SK-N-SH (cell line): Measurements from ENCODE around the gene ARL5C. TPM values are rescaled to one million over a fixed set of nuclear protein-coding genes. Genes with fewer than 3 reads are reported as not detected.

ENCODE experiments used
- CTCF ChIA-PET: fragments of 300-600, 350-600 bp; formaldehyde crosslinking; extraction: SDS; loops from one replicate; lab custom pipeline; 2021; lab: Yijun Ruan, JAX
- POLR2A ChIA-PET: fragments of 350-600 bp; sonication (Branson Sonifier 250); formaldehyde crosslinking; extraction: SDS; loops from one replicate; lab custom pipeline; 2020; ENCODE audit warnings: antibody characterized with exemption, inconsistent platforms; lab: Yijun Ruan, JAX
- DNase-seq: peaks from one replicate; pipeline ENCODE4 v3.0.0; 2012
- H2AFZ ChIP-seq: fragments of 200-600 bp; sonication (generic); 2 replicates; pipeline ENCODE4 v1.8.1; 2016; ENCODE audit warnings: antibody characterized with exemption, mild to moderate bottlenecking, low read depth
- H3F3A ChIP-seq: fragments of 200-600 bp; sonication (generic); replicated peaks from 2 replicates; pipeline ENCODE3; 2016; ENCODE audit warnings: antibody characterized with exemption, mild to moderate bottlenecking; ENCODE audit not compliant: insufficient read depth
- H3K27ac ChIP-seq, 2 experiments: fragments of 200-500 bp in 1 of 2; fragments of 200-600 bp in 1 of 2; sonication (Bioruptor generic) in 1 of 2; sonication (generic), shearing (Covaris generic) in 1 of 2; 2 replicates each; pipeline versions ENCODE4 v1.5.1 to v1.6.1; 2014 to 2016; ENCODE audit warnings: low read depth in 2 of 2, inconsistent platforms in 1 of 2, low read length in 1 of 2, mild to moderate bottlenecking in 1 of 2, mixed read lengths in 1 of 2
- H3K27me3 ChIP-seq: fragments of 200-600 bp; sonication (generic), shearing (Covaris generic); 2 replicates; pipeline ENCODE4 v1.6.1; 2016; ENCODE audit warnings: mixed run types; ENCODE audit not compliant: insufficient read depth
- H3K36me3 ChIP-seq, 2 experiments: fragments of 200-500 bp in 1 of 2; fragments of 200-600 bp in 1 of 2; sonication (Bioruptor generic) in 1 of 2; sonication (generic) in 1 of 2; replicated peaks in 1 of 2; 2 replicates each; pipeline versions ENCODE3 to v1.5.1; 2014 to 2016; ENCODE audit warnings: low read length in 1 of 2, mild to moderate bottlenecking in 1 of 2; ENCODE audit not compliant: insufficient read depth in 2 of 2, control insufficient read depth in 1 of 2
- H3K4me1 ChIP-seq, 2 experiments: fragments of 200-500 bp in 1 of 2; fragments of 200-600 bp in 1 of 2; sonication (Bioruptor generic) in 1 of 2; sonication (generic), shearing (Covaris generic) in 1 of 2; 2 replicates each; pipeline versions ENCODE4 v1.5.1 to v1.6.1; 2014 to 2016; ENCODE audit warnings: low read depth in 1 of 2, low read length in 1 of 2, mixed run types in 1 of 2; ENCODE audit not compliant: insufficient read depth in 2 of 2, control insufficient read depth in 1 of 2
- H3K4me2 ChIP-seq: fragments of 200-600 bp; sonication (generic), shearing (Covaris generic); 2 replicates; pipeline ENCODE4 v1.6.1; 2017; ENCODE audit warnings: mixed run types
- H3K4me3 ChIP-seq, 2 experiments: fragments of 200-500 bp in 1 of 2; fragments of 200-600 bp in 1 of 2; sonication (Bioruptor generic) in 1 of 2; sonication (generic), shearing (Covaris generic) in 1 of 2; 2 replicates each; pipeline versions ENCODE4 v1.5.1 to v1.8.1; 2014 to 2016; ENCODE audit warnings: low read depth in 2 of 2, inconsistent platforms in 1 of 2, low read length in 1 of 2, mild to moderate bottlenecking in 1 of 2, mixed read lengths in 1 of 2, moderate library complexity in 1 of 2
- H3K79me2 ChIP-seq: fragments of 200-600 bp; sonication (generic); 2 replicates; pipeline ENCODE4 v1.8.1; 2017; ENCODE audit warnings: mild to moderate bottlenecking; ENCODE audit not compliant: insufficient read depth
- H3K9ac ChIP-seq: fragments of 200-600 bp; sonication (generic); 2 replicates; pipeline ENCODE4 v1.6.1; 2017; ENCODE audit warnings: mixed run types
- H3K9me2 ChIP-seq: fragments of 200-600 bp; sonication (generic); 2 replicates; pipeline ENCODE4 v1.6.1; 2017; ENCODE audit warnings: mixed run types
- H3K9me3 ChIP-seq: fragments of 200-600 bp; sonication (generic); 2 replicates; pipeline ENCODE4 v1.6.1; 2017; ENCODE audit warnings: mixed run types, mild to moderate bottlenecking, moderate library complexity
- H4K20me1 ChIP-seq: fragments of 200-600 bp; sonication (generic); 2 replicates; pipeline ENCODE4 v1.6.1; 2017; ENCODE audit warnings: mild to moderate bottlenecking, mixed run types; ENCODE audit not compliant: insufficient read depth
- FOXJ3 ChIP-seq: sonication (generic); formaldehyde crosslinking; IDR thresholded peaks from 2 replicates; pipeline ENCODE4 v1.5.1; 2020; ENCODE audit warnings: mild to moderate bottlenecking, missing genetic modification reagents
- GABPA ChIP-seq: IDR thresholded peaks from 2 replicates; pipeline ENCODE4 v1.4.0; 2012; ENCODE audit warnings: low read depth, mild to moderate bottlenecking
- IRF3 ChIP-seq: fragments of 150-350 bp; IDR thresholded peaks from 2 replicates; pipeline ENCODE4 v1.6.1; 2016; ENCODE audit warnings: mild to moderate bottlenecking, low read depth, low read length
- JUND ChIP-seq: IDR thresholded peaks from 2 replicates; pipeline ENCODE4 v1.4.0; 2012
- MXI1 ChIP-seq: IDR thresholded peaks from 2 replicates; pipeline ENCODE4 v1.6.1; 2012; ENCODE audit warnings: mild to moderate bottlenecking, low read depth, low read length, improper control_type of control experiment
- NRF1 ChIP-seq: IDR thresholded peaks from 2 replicates; pipeline ENCODE4 v1.6.1; 2012; ENCODE audit warnings: low read depth, mild to moderate bottlenecking, low read length
- RAD21 ChIP-seq: IDR thresholded peaks from 2 replicates; pipeline ENCODE4 v1.6.1; 2012; ENCODE audit warnings: mild to moderate bottlenecking, low read length
- RCOR1 ChIP-seq: fragments of 150-350 bp; IDR thresholded peaks from 2 replicates; pipeline ENCODE4 v1.6.1; 2017; ENCODE audit warnings: antibody characterized with exemption, low read length
- REST ChIP-seq: IDR thresholded peaks from 2 replicates; pipeline ENCODE4 v1.6.1; 2012; ENCODE audit warnings: mild to moderate bottlenecking, low read depth, low read length, moderate library complexity
- RFX5 ChIP-seq: IDR thresholded peaks from 2 replicates; pipeline ENCODE4 v1.6.1; 2012; ENCODE audit warnings: mild to moderate bottlenecking, improper control_type of control experiment, low read length
- TEAD4 ChIP-seq: IDR thresholded peaks from 2 replicates; pipeline ENCODE4 v1.4.0; 2012; ENCODE audit warnings: mild to moderate bottlenecking, borderline replicate concordance; ENCODE audit not compliant: insufficient read depth
- USF1 ChIP-seq: IDR thresholded peaks from 2 replicates; pipeline ENCODE4 v1.4.0; 2012; ENCODE audit warnings: low read depth, borderline replicate concordance
- USF2 ChIP-seq: fragments of 150-350 bp; IDR thresholded peaks from 2 replicates; pipeline ENCODE4 v1.6.1; 2017; ENCODE audit warnings: antibody characterized with exemption, low read length, low read depth, borderline replicate concordance
- YY1 ChIP-seq: IDR thresholded peaks from 2 replicates; pipeline ENCODE4 v1.4.0; 2012; ENCODE audit warnings: low read depth, mild to moderate bottlenecking
- WGBS: methylation state at CpG from one replicate; pipeline ENCODE4 v1.1.6; 2017; ENCODE audit warnings: low lambda C conversion rate; 5-methylcytosine and 5-hydroxymethylcytosine counted together
- polyA plus RNA-seq, 3 experiments: library from polyadenylated mRNA; depleted of rRNA; stranded (reverse); fragments of >200 nt; gene quantifications; 2 replicates each; pipeline ENCODE4 v1.2.3, GENCODE V29; 2012
- TF ChIP-seq, protein P1 (sequence below): IDR thresholded peaks from 2 replicates; pipeline ENCODE4 v1.4.0; 2012; ENCODE audit warnings: low read depth, borderline replicate concordance

Gene ARL5C
- polyA plus RNA-seq, 1 of the 3 experiments (the other 2 are of a cell fraction): not detected

DNA sequence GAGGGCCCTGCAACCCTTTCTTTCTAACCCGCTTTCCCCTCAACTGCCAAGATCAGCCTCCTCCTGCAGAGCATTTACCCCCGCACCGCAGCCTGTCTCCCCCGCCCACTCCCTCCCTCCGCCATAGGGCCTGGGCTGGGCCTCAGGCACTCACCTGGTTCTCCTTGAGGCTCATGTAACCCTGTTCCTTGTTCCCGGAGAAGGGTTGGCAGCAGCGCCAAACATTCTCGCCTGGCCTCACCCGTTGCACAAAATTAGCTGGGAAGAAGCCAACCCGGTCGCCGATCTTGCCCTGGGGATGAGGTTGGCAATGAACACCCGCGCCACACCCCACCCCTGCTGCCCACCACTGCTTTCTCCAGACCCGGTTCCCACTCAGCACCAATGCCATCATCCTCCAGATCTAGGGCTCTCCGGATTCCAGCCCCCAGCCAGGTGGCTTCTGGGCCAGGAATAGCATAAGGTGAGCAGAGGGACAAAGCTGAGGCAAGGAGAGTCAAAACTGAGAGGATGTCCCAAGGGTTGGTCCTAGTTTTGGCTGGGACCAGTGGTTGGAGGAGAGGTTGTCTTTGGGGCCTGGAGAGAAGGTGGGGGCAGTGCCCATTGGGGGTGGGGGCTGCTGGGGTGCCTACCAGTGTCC lies 47.0 kb upstream of the ARL5C start:
- H4K20me1 ChIP-seq: no peaks in the 10 kb centered on the region
- no peak overlapping the region for H3K4me2 ChIP-seq
- no peaks in the 10 kb centered on the region for H3K9me3 ChIP-seq
- no peak for DNase-seq
- no peak overlapping the region for H2AFZ ChIP-seq
- ChIA-PET POLR2A (interaction anchor here (0.6 kb wide), 1 partner anchor 10 kb away, joined by 3 read pairs; no protein-coding TSS in a partner anchor), CTCF (interaction anchor here (0.9 to 29.0 kb wide), 3 partner anchors 13 to 335 kb away, joined by 3 to 781 read pairs (median 3); partner anchors contain the start of gene STAC2)
- no peak for TF ChIP-seq RCOR1
- H3K79me2 ChIP-seq: no peaks in the 10 kb centered on the region
- peaks cover 9% of the 10 kb centered on the region in 2 experiments; a peak in 2 of 4 replicates for H3K4me1 ChIP-seq
- no peaks in the 10 kb centered on the region for H3K27me3 ChIP-seq
- whole genome bisulfite sequencing: 83% methylated on average over 16 of the region's 16 CpGs
- no peaks in the 10 kb centered on the region for H3K36me3 ChIP-seq
- H3K9ac ChIP-seq: no peak overlapping the region
- H3K9me2 ChIP-seq: no peaks in the 10 kb centered on the region
- no peaks in the 10 kb centered on the region for H3F3A ChIP-seq
- H3K4me3 ChIP-seq: no peak overlapping the region
- H3K27ac ChIP-seq: no peak overlapping the region

- ChIA-PET POLR2A (no interaction called here), CTCF (interaction anchor here (29.0 kb wide), 1 partner anchor 28 kb away, joined by 781 read pairs; no protein-coding TSS in a partner anchor)
Observed at GRCh38 chr17:39212195-39212810, 46.3 kb upstream of the ARL5C start.

More at GRCh38 chr17:39212195-39212810, 46.3 kb upstream of the ARL5C start:
- Histone ChIP-seq H3K4me1 (peaks cover 9% of the 10 kb centered on the region in 2 experiments; a peak in 2 of 4 replicates), H3K9me3 (no peaks in the 10 kb centered on the region), H3K4me3 (no peak overlapping the region), H3K9ac (no peak overlapping the region), H3K4me2 (no peak overlapping the region), H3K79me2 (no peaks in the 10 kb centered on the region), H3K27ac (no peak overlapping the region), H3K27me3 (no peaks in the 10 kb centered on the region), H3F3A (no peaks in the 10 kb centered on the region), H3K36me3 (no peaks in the 10 kb centered on the region), H2AFZ (no peak overlapping the region), H4K20me1 (no peaks in the 10 kb centered on the region), H3K9me2 (no peaks in the 10 kb centered on the region)
- DNase-seq: no peak
- 92% methylated on average over 10 of the region's 11 CpGs for WGBS
- TF ChIP-seq USF2 (no peak), JUND (no peak), YY1 (no peak), FOXJ3 (CRISPR knock-in tag) (no peak), GABPA (no peak), NRF1 (no peak), TEAD4 (no peak), REST (no peak), MXI1 (no peak), RAD21 (no peak), IRF3 (no peak), RFX5 (no peak), USF1 (no peak)
- TF ChIP-seq, protein P1, sequence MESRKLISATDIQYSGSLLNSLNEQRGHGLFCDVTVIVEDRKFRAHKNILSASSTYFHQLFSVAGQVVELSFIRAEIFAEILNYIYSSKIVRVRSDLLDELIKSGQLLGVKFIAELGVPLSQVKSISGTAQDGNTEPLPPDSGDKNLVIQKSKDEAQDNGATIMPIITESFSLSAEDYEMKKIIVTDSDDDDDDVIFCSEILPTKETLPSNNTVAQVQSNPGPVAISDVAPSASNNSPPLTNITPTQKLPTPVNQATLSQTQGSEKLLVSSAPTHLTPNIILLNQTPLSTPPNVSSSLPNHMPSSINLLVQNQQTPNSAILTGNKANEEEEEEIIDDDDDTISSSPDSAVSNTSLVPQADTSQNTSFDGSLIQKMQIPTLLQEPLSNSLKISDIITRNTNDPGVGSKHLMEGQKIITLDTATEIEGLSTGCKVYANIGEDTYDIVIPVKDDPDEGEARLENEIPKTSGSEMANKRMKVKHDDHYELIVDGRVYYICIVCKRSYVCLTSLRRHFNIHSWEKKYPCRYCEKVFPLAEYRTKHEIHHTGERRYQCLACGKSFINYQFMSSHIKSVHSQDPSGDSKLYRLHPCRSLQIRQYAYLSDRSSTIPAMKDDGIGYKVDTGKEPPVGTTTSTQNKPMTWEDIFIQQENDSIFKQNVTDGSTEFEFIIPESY: no peak
